CD1c-positive myeloid dendritic cell (primary cell): ENCODE results near the gene OLFML2B.

Source experiments
- DNase-seq: peaks from one replicate; pipeline ENCODE4 v3.0.0-alpha.2; 2016; ENCODE audit errors: extremely low spot score

OLFML2B gene

GRCh38 chr1:161946071-161946987, 77.3 kb downstream of the OLFML2B start:
- no peak for DNase-seq

GRCh38 chr1:161945306-161946060, 78.2 kb downstream of the OLFML2B start:
- no peak for DNase-seq

- DNase-seq: no peak
Measured at GRCh38 chr1:161944381-161944780, 79.3 kb downstream of the OLFML2B start.

GRCh38 chr1:161943737-161944136, 79.9 kb downstream of the OLFML2B start:
- DNase-seq: no peak

GRCh38 chr1:161941726-161942436, 81.8 kb downstream of the OLFML2B start:
- DNase-seq: no peak

- no peak for DNase-seq
Measured at GRCh38 chr1:161940866-161941591, 82.6 kb downstream of the OLFML2B start.

GRCh38 chr1:161936786-161937185, 86.9 kb downstream of the OLFML2B start:
- DNase-seq: no peak

GRCh38 chr1:161935264-161935663, 88.4 kb downstream of the OLFML2B start:
- DNase-seq: no peak

GRCh38 chr1:161933592-161934588, 89.8 kb downstream of the OLFML2B start:
- DNase-seq: no peak
